HL-60 (cell line): Measurements from ENCODE around the gene MAP4K4.

Experiments
- DNase-seq, 2 experiments: peaks; one replicate each; pipeline ENCODE4 v3.0.0-alpha.2; 2010 to 2020; ENCODE audit warnings: low read depth in 1 of 2, low spot score in 1 of 2
- H3K27ac ChIP-seq: fragments of 250-450 bp; sonication (Bioruptor Pico); replicated peaks from 2 replicates; pipeline ENCODE4 v1.5.1; 2020; ENCODE audit warnings: mild to moderate bottlenecking, moderate library complexity
- H3K27me3 ChIP-seq: fragments of 250-450 bp; sonication (Bioruptor Pico); 2 replicates; pipeline ENCODE4 v1.5.1; 2021; ENCODE audit warnings: mild to moderate bottlenecking, moderate library complexity; ENCODE audit not compliant: insufficient read depth, poor library complexity, severe bottlenecking
- H3K4me3 ChIP-seq: replicated peaks from 2 replicates; pipeline ENCODE4 v1.5.1; 2011; ENCODE audit warnings: mild to moderate bottlenecking, control low read depth, low read length; ENCODE audit not compliant: insufficient read depth
- GABPA ChIP-seq: IDR thresholded peaks from 2 replicates; pipeline ENCODE4 v1.6.1; 2012; ENCODE audit warnings: low read depth
- POLR2AphosphoS5 ChIP-seq: IDR thresholded peaks from 2 replicates; pipeline ENCODE4 v1.6.1; 2012; ENCODE audit warnings: low read depth
- REST ChIP-seq: IDR thresholded peaks from 2 replicates; pipeline ENCODE4 v1.6.1; 2012; ENCODE audit warnings: low read depth; ENCODE audit not compliant: insufficient replicate concordance
- SPI1 ChIP-seq: IDR thresholded peaks from 2 replicates; pipeline ENCODE4 v1.6.1; 2012; ENCODE audit warnings: low read depth, mild to moderate bottlenecking, borderline replicate concordance
- TF ChIP-seq, protein P1 (sequence below): IDR thresholded peaks from one replicate; pipeline ENCODE4 v1.5.1; 2011; ENCODE audit warnings: low read length, control low read depth, inconsistent platforms; ENCODE audit not compliant: insufficient read depth

Gene MAP4K4

GRCh38 chr2:101942851-101943250 lies 245.3 kb downstream of the MAP4K4 start:
- no peak overlapping the region for H3K4me3 ChIP-seq
- H3K27me3 ChIP-seq, result no peaks in the 10 kb centered on the region
- no peak for DNase-seq
- TF ChIP-seq POLR2AphosphoS5 (no peak), SPI1 (no peak), REST (no peak), GABPA (no peak)
- TF ChIP-seq, protein P1, sequence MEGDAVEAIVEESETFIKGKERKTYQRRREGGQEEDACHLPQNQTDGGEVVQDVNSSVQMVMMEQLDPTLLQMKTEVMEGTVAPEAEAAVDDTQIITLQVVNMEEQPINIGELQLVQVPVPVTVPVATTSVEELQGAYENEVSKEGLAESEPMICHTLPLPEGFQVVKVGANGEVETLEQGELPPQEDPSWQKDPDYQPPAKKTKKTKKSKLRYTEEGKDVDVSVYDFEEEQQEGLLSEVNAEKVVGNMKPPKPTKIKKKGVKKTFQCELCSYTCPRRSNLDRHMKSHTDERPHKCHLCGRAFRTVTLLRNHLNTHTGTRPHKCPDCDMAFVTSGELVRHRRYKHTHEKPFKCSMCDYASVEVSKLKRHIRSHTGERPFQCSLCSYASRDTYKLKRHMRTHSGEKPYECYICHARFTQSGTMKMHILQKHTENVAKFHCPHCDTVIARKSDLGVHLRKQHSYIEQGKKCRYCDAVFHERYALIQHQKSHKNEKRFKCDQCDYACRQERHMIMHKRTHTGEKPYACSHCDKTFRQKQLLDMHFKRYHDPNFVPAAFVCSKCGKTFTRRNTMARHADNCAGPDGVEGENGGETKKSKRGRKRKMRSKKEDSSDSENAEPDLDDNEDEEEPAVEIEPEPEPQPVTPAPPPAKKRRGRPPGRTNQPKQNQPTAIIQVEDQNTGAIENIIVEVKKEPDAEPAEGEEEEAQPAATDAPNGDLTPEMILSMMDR, result no peak
- no peak overlapping the region for H3K27ac ChIP-seq
